ENCODE measurements around the gene PDE4DIP.
"Not testable (repeated sequence)": the region's sequence is repeated elsewhere in the genome, so short reads cannot be mapped to it uniquely, and the experiment has no call there.

PDE4DIP gene

GRCh38 chr1:148844220-148844619, at the start of gene PDE4DIP:
Gene PDE4DIP (plus strand): TSS chr1:148844428. CDS start chr1:148844775, 347 bp downstream.
- DNase-seq, result not testable (repeated sequence)

GRCh38 chr1:148808268-148808928, 35.8 kb upstream of the PDE4DIP start:
- DNase-seq, result not testable (repeated sequence)

- DNase-seq, result not testable (repeated sequence)
Measured at GRCh38 chr1:148808929-148809283, 35.3 kb upstream of the PDE4DIP start.

- not testable (repeated sequence) for DNase-seq
Measured at GRCh38 chr1:148822180-148822579, 22.0 kb upstream of the PDE4DIP start.

- DNase-seq, result not testable (repeated sequence)
Measured at GRCh38 chr1:148823822-148824221, 20.4 kb upstream of the PDE4DIP start.

GRCh38 chr1:148825029-148825428, 19.2 kb upstream of the PDE4DIP start:
- not testable (repeated sequence) for DNase-seq

GRCh38 chr1:148828531-148828930, 15.7 kb upstream of the PDE4DIP start:
- not testable (repeated sequence) for DNase-seq

- not testable (repeated sequence) for DNase-seq
Measured at GRCh38 chr1:148828962-148829361, 15.3 kb upstream of the PDE4DIP start.

- DNase-seq, result not testable (repeated sequence)
Measured at GRCh38 chr1:148829365-148829764, 14.9 kb upstream of the PDE4DIP start.

- not testable (repeated sequence) for DNase-seq
Measured at GRCh38 chr1:148841262-148841661, 3.0 kb upstream of the PDE4DIP start.

GRCh38 chr1:148844651-148845050, 423 bp downstream of the PDE4DIP start:
- not testable (repeated sequence) for DNase-seq

GRCh38 chr1:148845068-148845467, 840 bp downstream of the PDE4DIP start:
- not testable (repeated sequence) for DNase-seq

GRCh38 chr1:148850347-148850746, 6.1 kb downstream of the PDE4DIP start:
- not testable (repeated sequence) for DNase-seq

- DNase-seq, result not testable (repeated sequence)
Measured at GRCh38 chr1:148850840-148851239, 6.6 kb downstream of the PDE4DIP start.

GRCh38 chr1:148851684-148852083, 7.5 kb downstream of the PDE4DIP start:
- DNase-seq, result not testable (repeated sequence)

GRCh38 chr1:148853363-148853762, 9.1 kb downstream of the PDE4DIP start:
- DNase-seq, result not testable (repeated sequence)

- not testable (repeated sequence) for DNase-seq
Measured at GRCh38 chr1:148854063-148854462, 9.8 kb downstream of the PDE4DIP start.

GRCh38 chr1:148855367-148855766, 11.1 kb downstream of the PDE4DIP start:
- DNase-seq, result not testable (repeated sequence)

GRCh38 chr1:148860049-148860448, 15.8 kb downstream of the PDE4DIP start:
- DNase-seq, result not testable (repeated sequence)

GRCh38 chr1:148860579-148861259, 16.5 kb downstream of the PDE4DIP start:
- DNase-seq, result not testable (repeated sequence)

GRCh38 chr1:148862590-148862989, 18.4 kb downstream of the PDE4DIP start:
- DNase-seq, result not testable (repeated sequence)

GRCh38 chr1:148868924-148869633, 24.9 kb downstream of the PDE4DIP start:
- not testable (repeated sequence) for DNase-seq

- DNase-seq, result not testable (repeated sequence)
Measured at GRCh38 chr1:148869634-148869961, 25.4 kb downstream of the PDE4DIP start.
